Measurements from ENCODE around the gene GALNT17.

Gene GALNT17

GRCh38 chr7:71132127-71132376, at the start of gene GALNT17:
TSS of gene GALNT17 (plus strand) at chr7:71132144.
- DNase-seq = no peak

GRCh38 chr7:71095266-71095860, 36.6 kb upstream of the GALNT17 start:
- no peak for DNase-seq

- no peak for DNase-seq
These were observed 35.6 kb upstream of the GALNT17 start for GRCh38 chr7:71096351-71096750.

- no peak for DNase-seq
These were observed 25.7 kb upstream of the GALNT17 start for GRCh38 chr7:71106226-71106625.

- DNase-seq = no peak
These were observed 19.5 kb upstream of the GALNT17 start for GRCh38 chr7:71112436-71112835.

- no peak for DNase-seq
These were observed 11.8 kb upstream of the GALNT17 start for GRCh38 chr7:71120096-71120495.

GRCh38 chr7:71129126-71129525, 2.8 kb upstream of the GALNT17 start:
- DNase-seq = no peak

GRCh38 chr7:71130031-71130679, 1.8 kb upstream of the GALNT17 start:
- no peak for DNase-seq

GRCh38 chr7:71131256-71132126, 453 bp upstream of the GALNT17 start:
- peak; percentile 36 for DNase-seq

GRCh38 chr7:71132377-71133231, 660 bp downstream of the GALNT17 start:
- no peak for DNase-seq

- DNase-seq = no peak
These were observed 1.3 kb downstream of the GALNT17 start for GRCh38 chr7:71133232-71133622.

GRCh38 chr7:71133856-71134255, 1.9 kb downstream of the GALNT17 start:
- no peak for DNase-seq

GRCh38 chr7:71135116-71135515, 3.2 kb downstream of the GALNT17 start:
- no peak for DNase-seq

GRCh38 chr7:71135663-71136062, 3.7 kb downstream of the GALNT17 start:
- DNase-seq = no peak

GRCh38 chr7:71137479-71137878, 5.5 kb downstream of the GALNT17 start:
- DNase-seq = no peak

GRCh38 chr7:71140264-71140663, 8.3 kb downstream of the GALNT17 start:
- DNase-seq = no peak

- no peak for DNase-seq
These were observed 13.0 kb downstream of the GALNT17 start for GRCh38 chr7:71144963-71145362.

- DNase-seq = no peak
These were observed 14.3 kb downstream of the GALNT17 start for GRCh38 chr7:71145906-71146901.

- no peak for DNase-seq
These were observed 16.2 kb downstream of the GALNT17 start for GRCh38 chr7:71148098-71148497.

- DNase-seq = no peak
These were observed 23.3 kb downstream of the GALNT17 start for GRCh38 chr7:71155236-71155635.

- DNase-seq = no peak
These were observed 25.8 kb downstream of the GALNT17 start for GRCh38 chr7:71157757-71158156.

- DNase-seq = no peak
These were observed 33.8 kb downstream of the GALNT17 start for GRCh38 chr7:71165708-71166107.

Measured in NCI-H1092 treated with DMSO at 0.1 percent for 48 hours (cell line).